K562 (cell line): Measurements from ENCODE around the gene WDFY2.

Source experiments
- BHLHE40 ChIP-seq: IDR thresholded peaks from 2 replicates; pipeline ENCODE4 v1.6.1; 2011; ENCODE audit warnings: low read length, improper control_type of control experiment
- GTF3C2 ChIP-seq: IDR thresholded peaks from 3 replicates; pipeline ENCODE4 v1.6.1; 2011; ENCODE audit warnings: borderline replicate concordance, mild to moderate bottlenecking, moderate library complexity; ENCODE audit not compliant: insufficient read length; ENCODE audit errors: extremely low read depth
- ZBTB33 ChIP-seq: sonication (generic); formaldehyde crosslinking; IDR thresholded peaks from 2 replicates; pipeline ENCODE4 v1.8.1; 2023; ENCODE audit warnings: mild to moderate bottlenecking, missing genetic modification reagents

GRCh38 chr13:51660813-51661212 lies 76.6 kb downstream of the WDFY2 start:
- TF ChIP-seq BHLHE40 (no peak), ZBTB33 (CRISPR knock-in tag) (no peak), GTF3C2 (no peak)
